NCI-H460 (cell line): Measurements from ENCODE around the gene ISCU. TPM values are rescaled to one million over a fixed set of nuclear protein-coding genes. Genes with fewer than 3 reads are reported as not detected.

Experiments
- DNase-seq: peaks from one replicate; pipeline ENCODE4 v3.0.0-alpha.2; 2016; ENCODE audit warnings: low read depth; ENCODE audit errors: extremely low read depth
- polyA plus RNA-seq: library from polyadenylated mRNA; depleted of rRNA; stranded (reverse); fragments of >200 nt; gene quantifications from 2 replicates; pipeline ENCODE4 v1.2.3, GENCODE V29; 2014; cell fraction: nucleus; rRNA removed
- total RNA-seq: library from RNA; depleted of rRNA; stranded (reverse); fragments of >200 nt; shearing (Covaris generic); gene quantifications from 2 replicates; pipeline ENCODE4 v1.2.3, GENCODE V29; 2014; rRNA removed

The ISCU gene
- total RNA-seq, result 226 and 245 TPM in 2 replicates
- 155 and 194 TPM in 2 replicates for polyA plus RNA-seq

- DNase-seq, result peak; percentile 97
These were observed at the start of gene ISCU for GRCh38 chr12:108562348-108563135. Gene ISCU (plus strand): TSS chr12:108562596. CDS start chr12:108562623, 27 bp downstream.

GRCh38 chr12:108514468-108514972, 47.9 kb upstream of the ISCU start:
- DNase-seq, result no peak

GRCh38 chr12:108514973-108515814, 47.2 kb upstream of the ISCU start, which contains the start of gene FICD:
Gene FICD (plus strand): TSS chr12:108515277. CDS start chr12:108516973, 1,696 bp downstream.
- peak; percentile 99 for DNase-seq

- DNase-seq, result no peak
These were observed 46.5 kb upstream of the ISCU start for GRCh38 chr12:108515916-108516315.

- no peak for DNase-seq
These were observed 45.7 kb upstream of the ISCU start for GRCh38 chr12:108516511-108517275.

GRCh38 chr12:108517288-108518100, 44.9 kb upstream of the ISCU start:
- no peak for DNase-seq

GRCh38 chr12:108518101-108518715, 44.2 kb upstream of the ISCU start:
- no peak for DNase-seq

- DNase-seq, result no peak
These were observed 43.5 kb upstream of the ISCU start for GRCh38 chr12:108518716-108519496.

- DNase-seq, result no peak
These were observed 42.8 kb upstream of the ISCU start for GRCh38 chr12:108519558-108519957.

GRCh38 chr12:108523365-108523764, 39.0 kb upstream of the ISCU start:
- DNase-seq, result no peak

- DNase-seq, result no peak
These were observed 36.7 kb upstream of the ISCU start for GRCh38 chr12:108525681-108526080.

GRCh38 chr12:108526482-108527165, 35.8 kb upstream of the ISCU start:
- no peak for DNase-seq

GRCh38 chr12:108527166-108527496, 35.3 kb upstream of the ISCU start:
- no peak for DNase-seq

- no peak for DNase-seq
These were observed 32.2 kb upstream of the ISCU start for GRCh38 chr12:108530161-108530560.

GRCh38 chr12:108531929-108532848, 30.2 kb upstream of the ISCU start:
- DNase-seq, result no peak

- no peak for DNase-seq
These were observed 24.2 kb upstream of the ISCU start for GRCh38 chr12:108538146-108538545.
